HL-60 (cell line): ENCODE results near the gene APPBP2.

Source experiments
- DNase-seq, 2 experiments: peaks; one replicate each; pipeline ENCODE4 v3.0.0-alpha.2; 2010 to 2020; ENCODE audit warnings: low read depth in 1 of 2, low spot score in 1 of 2
- H3K27ac ChIP-seq: fragments of 250-450 bp; sonication (Bioruptor Pico); replicated peaks from 2 replicates; pipeline ENCODE4 v1.5.1; 2020; ENCODE audit warnings: mild to moderate bottlenecking, moderate library complexity
- H3K27me3 ChIP-seq: fragments of 250-450 bp; sonication (Bioruptor Pico); 2 replicates; pipeline ENCODE4 v1.5.1; 2021; ENCODE audit warnings: mild to moderate bottlenecking, moderate library complexity; ENCODE audit not compliant: insufficient read depth, poor library complexity, severe bottlenecking
- H3K4me3 ChIP-seq: replicated peaks from 2 replicates; pipeline ENCODE4 v1.5.1; 2011; ENCODE audit warnings: mild to moderate bottlenecking, control low read depth, low read length; ENCODE audit not compliant: insufficient read depth
- GABPA ChIP-seq: IDR thresholded peaks from 2 replicates; pipeline ENCODE4 v1.6.1; 2012; ENCODE audit warnings: low read depth
- POLR2AphosphoS5 ChIP-seq: IDR thresholded peaks from 2 replicates; pipeline ENCODE4 v1.6.1; 2012; ENCODE audit warnings: low read depth
- SPI1 ChIP-seq: IDR thresholded peaks from 2 replicates; pipeline ENCODE4 v1.6.1; 2012; ENCODE audit warnings: low read depth, mild to moderate bottlenecking, borderline replicate concordance
- TF ChIP-seq, protein P1 (sequence below): IDR thresholded peaks from 2 replicates; pipeline ENCODE4 v1.6.1; 2012; ENCODE audit warnings: low read depth; ENCODE audit not compliant: insufficient replicate concordance
- TF ChIP-seq, protein P2 (sequence below): IDR thresholded peaks from one replicate; pipeline ENCODE4 v1.5.1; 2011; ENCODE audit warnings: low read length, control low read depth, inconsistent platforms; ENCODE audit not compliant: insufficient read depth

APPBP2 gene

DNA sequence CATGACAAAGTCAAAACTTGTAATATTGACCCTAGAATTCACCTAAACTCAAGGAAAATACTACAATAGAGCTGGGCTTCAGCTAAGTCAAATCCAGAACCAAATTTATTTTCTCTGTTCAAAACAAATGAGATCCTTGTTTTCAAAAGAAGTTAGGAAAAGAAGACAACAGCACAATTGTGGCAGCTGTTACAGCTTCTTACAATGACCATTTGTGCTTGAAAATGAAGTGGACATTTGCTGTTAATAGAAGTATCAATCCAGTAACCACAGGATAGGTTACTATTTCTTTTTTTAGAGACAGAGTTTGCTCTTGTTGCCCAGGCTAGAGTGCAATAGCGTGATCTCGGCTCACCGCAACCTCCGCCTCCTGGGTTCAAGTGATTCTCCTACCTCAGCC is 44.4 kb downstream of the APPBP2 start:
- TF ChIP-seq GABPA (no peak), POLR2AphosphoS5 (no peak), SPI1 (no peak)
- TF ChIP-seq, protein P1, sequence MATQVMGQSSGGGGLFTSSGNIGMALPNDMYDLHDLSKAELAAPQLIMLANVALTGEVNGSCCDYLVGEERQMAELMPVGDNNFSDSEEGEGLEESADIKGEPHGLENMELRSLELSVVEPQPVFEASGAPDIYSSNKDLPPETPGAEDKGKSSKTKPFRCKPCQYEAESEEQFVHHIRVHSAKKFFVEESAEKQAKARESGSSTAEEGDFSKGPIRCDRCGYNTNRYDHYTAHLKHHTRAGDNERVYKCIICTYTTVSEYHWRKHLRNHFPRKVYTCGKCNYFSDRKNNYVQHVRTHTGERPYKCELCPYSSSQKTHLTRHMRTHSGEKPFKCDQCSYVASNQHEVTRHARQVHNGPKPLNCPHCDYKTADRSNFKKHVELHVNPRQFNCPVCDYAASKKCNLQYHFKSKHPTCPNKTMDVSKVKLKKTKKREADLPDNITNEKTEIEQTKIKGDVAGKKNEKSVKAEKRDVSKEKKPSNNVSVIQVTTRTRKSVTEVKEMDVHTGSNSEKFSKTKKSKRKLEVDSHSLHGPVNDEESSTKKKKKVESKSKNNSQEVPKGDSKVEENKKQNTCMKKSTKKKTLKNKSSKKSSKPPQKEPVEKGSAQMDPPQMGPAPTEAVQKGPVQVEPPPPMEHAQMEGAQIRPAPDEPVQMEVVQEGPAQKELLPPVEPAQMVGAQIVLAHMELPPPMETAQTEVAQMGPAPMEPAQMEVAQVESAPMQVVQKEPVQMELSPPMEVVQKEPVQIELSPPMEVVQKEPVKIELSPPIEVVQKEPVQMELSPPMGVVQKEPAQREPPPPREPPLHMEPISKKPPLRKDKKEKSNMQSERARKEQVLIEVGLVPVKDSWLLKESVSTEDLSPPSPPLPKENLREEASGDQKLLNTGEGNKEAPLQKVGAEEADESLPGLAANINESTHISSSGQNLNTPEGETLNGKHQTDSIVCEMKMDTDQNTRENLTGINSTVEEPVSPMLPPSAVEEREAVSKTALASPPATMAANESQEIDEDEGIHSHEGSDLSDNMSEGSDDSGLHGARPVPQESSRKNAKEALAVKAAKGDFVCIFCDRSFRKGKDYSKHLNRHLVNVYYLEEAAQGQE, result no peak
- TF ChIP-seq, protein P2, sequence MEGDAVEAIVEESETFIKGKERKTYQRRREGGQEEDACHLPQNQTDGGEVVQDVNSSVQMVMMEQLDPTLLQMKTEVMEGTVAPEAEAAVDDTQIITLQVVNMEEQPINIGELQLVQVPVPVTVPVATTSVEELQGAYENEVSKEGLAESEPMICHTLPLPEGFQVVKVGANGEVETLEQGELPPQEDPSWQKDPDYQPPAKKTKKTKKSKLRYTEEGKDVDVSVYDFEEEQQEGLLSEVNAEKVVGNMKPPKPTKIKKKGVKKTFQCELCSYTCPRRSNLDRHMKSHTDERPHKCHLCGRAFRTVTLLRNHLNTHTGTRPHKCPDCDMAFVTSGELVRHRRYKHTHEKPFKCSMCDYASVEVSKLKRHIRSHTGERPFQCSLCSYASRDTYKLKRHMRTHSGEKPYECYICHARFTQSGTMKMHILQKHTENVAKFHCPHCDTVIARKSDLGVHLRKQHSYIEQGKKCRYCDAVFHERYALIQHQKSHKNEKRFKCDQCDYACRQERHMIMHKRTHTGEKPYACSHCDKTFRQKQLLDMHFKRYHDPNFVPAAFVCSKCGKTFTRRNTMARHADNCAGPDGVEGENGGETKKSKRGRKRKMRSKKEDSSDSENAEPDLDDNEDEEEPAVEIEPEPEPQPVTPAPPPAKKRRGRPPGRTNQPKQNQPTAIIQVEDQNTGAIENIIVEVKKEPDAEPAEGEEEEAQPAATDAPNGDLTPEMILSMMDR, result no peak
- no peak for DNase-seq
- Histone ChIP-seq H3K4me3 (no peak overlapping the region), H3K27me3 (no peaks in the 10 kb centered on the region), H3K27ac (no peak overlapping the region)

DNA sequence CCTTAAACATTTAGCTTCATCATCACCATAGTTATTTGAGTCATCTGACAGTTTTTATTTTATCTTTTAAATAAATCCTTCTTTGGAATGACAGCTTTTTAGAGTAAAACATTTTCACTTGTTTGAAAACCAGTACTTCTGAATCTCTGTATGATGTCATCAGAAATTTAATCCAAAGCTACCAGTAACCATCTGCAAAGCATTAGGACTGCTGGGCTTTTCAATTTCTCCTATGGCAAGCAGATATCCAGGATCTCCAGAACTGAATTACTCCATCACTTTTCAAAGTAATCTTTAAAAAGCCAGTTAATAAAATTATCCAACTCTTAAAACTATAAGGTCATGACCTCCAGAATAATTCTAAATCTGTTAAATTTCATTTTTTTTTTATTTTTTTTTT is 52.3 kb downstream of the APPBP2 start:
- TF ChIP-seq SPI1, result no peak
- no peak for TF ChIP-seq POLR2AphosphoS5
- TF ChIP-seq, protein P2, result no peak
- TF ChIP-seq, protein P1, result no peak
- no peak for TF ChIP-seq GABPA
- DNase-seq, result no peak
- Histone ChIP-seq H3K4me3 (no peak overlapping the region), H3K27ac (no peak overlapping the region), H3K27me3 (no peaks in the 10 kb centered on the region)

GRCh38 chr17:60472449-60472848 is 53.6 kb downstream of the APPBP2 start:
- H3K4me3 ChIP-seq, result no peak overlapping the region
- TF ChIP-seq POLR2AphosphoS5, result no peak
- TF ChIP-seq GABPA, result no peak
- TF ChIP-seq, protein P2, result no peak
- TF ChIP-seq, protein P1, result no peak
- no peak for TF ChIP-seq SPI1
- DNase-seq, result no peak
- no peaks in the 10 kb centered on the region for H3K27me3 ChIP-seq
- no peak overlapping the region for H3K27ac ChIP-seq
